ENCODE data around the gene AFM. TPM values are rescaled to one million over a fixed set of nuclear protein-coding genes. Genes with fewer than 3 reads are reported as not detected.

The AFM gene
- total and polyA plus RNA-seq, 2 donors from 2014 or later: 30.8 TPM; not detected in 1

GRCh38 chr4:73451981-73452747 lies 29.4 kb upstream of the AFM start:
- Histone ChIP-seq H3K27me3 (ENCODE audit: control insufficient read depth, insufficient read depth, low read length) (no peaks in the 10 kb centered on the region), H3K4me1 (ENCODE audit: control insufficient read depth in 2 of 3, insufficient read depth in 2 of 3, low read depth in 1 of 3, low read length in 3 of 3) (peaks cover 0 to 5% (median 0%) of the 10 kb centered on the region in 3 donors), H3K9ac (ENCODE audit: low read length in 3 of 3) (no peak overlapping the region), H3K27ac (ENCODE audit: low read depth in 2 of 2, low read length in 2 of 2) (no peak overlapping the region), H3K9me3 (ENCODE audit: control insufficient read depth in 2 of 3, insufficient read depth in 1 of 3, low read length in 3 of 3) (no peaks in the 10 kb centered on the region), H3K4me3 (ENCODE audit: low read length in 3 of 3) (no peak overlapping the region), H3K36me3 (ENCODE audit: control insufficient read depth in 2 of 3, insufficient read depth in 3 of 3, low read length in 3 of 3) (no peaks in the 10 kb centered on the region)
- FAIRE-seq (no peak), DNase-seq (no peak)
- intact Hi-C loops (cut with DNase I): no loop called here
- TF ChIP-seq CTCF (IDR thresholded peaks at IDR 0.05; ENCODE audit: borderline replicate concordance, extremely low read depth, insufficient read depth): no peak

GRCh38 chr4:73452953-73453700 lies 28.4 kb upstream of the AFM start:
- no peak for FAIRE-seq

GRCh38 chr4:73453701-73454005 lies 27.9 kb upstream of the AFM start:
- no peak overlapping the region for H3K27ac ChIP-seq (ENCODE audit: low read depth in 2 of 2, low read length in 2 of 2)
- FAIRE-seq (no peak), DNase-seq (peak in 1 of 5 donors; percentile 4)
- no peaks in the 10 kb centered on the region for H3K9me3 ChIP-seq (ENCODE audit: control insufficient read depth in 2 of 3, insufficient read depth in 1 of 3, low read length in 3 of 3)
- H3K9ac ChIP-seq (ENCODE audit: low read length in 3 of 3): no peak overlapping the region
- TF ChIP-seq CTCF (IDR thresholded peaks at IDR 0.05; ENCODE audit: borderline replicate concordance, extremely low read depth, insufficient read depth): no peak
- intact Hi-C loops (cut with DNase I): no loop called here
- peak overlapping the region in 1 of 3 donors; percentile 43 for H3K4me3 ChIP-seq (ENCODE audit: low read length in 3 of 3)
- H3K4me1 ChIP-seq (ENCODE audit: control insufficient read depth in 2 of 3, insufficient read depth in 2 of 3, low read depth in 1 of 3, low read length in 3 of 3): peaks cover 0 to 5% (median 0%) of the 10 kb centered on the region in 3 donors
- H3K36me3 ChIP-seq (ENCODE audit: control insufficient read depth in 2 of 3, insufficient read depth in 3 of 3, low read length in 3 of 3): no peaks in the 10 kb centered on the region
- no peaks in the 10 kb centered on the region for H3K27me3 ChIP-seq (ENCODE audit: control insufficient read depth, insufficient read depth, low read length)

More at GRCh38 chr4:73452953-73453700, 28.4 kb upstream of the AFM start:
- Histone ChIP-seq H3K36me3 (ENCODE audit: control insufficient read depth in 2 of 3, insufficient read depth in 3 of 3, low read length in 3 of 3) (no peaks in the 10 kb centered on the region), H3K9ac (ENCODE audit: low read length in 3 of 3) (no peak overlapping the region), H3K4me1 (ENCODE audit: control insufficient read depth in 2 of 3, insufficient read depth in 2 of 3, low read depth in 1 of 3, low read length in 3 of 3) (peaks cover 0 to 5% (median 0%) of the 10 kb centered on the region in 3 donors), H3K27me3 (ENCODE audit: control insufficient read depth, insufficient read depth, low read length) (no peaks in the 10 kb centered on the region), H3K27ac (ENCODE audit: low read depth in 2 of 2, low read length in 2 of 2) (peak overlapping the region in 1 of 2 donors; percentile 47), H3K9me3 (ENCODE audit: control insufficient read depth in 2 of 3, insufficient read depth in 1 of 3, low read length in 3 of 3) (no peaks in the 10 kb centered on the region), H3K4me3 (ENCODE audit: low read length in 3 of 3) (peak overlapping the region in 1 of 3 donors; percentile 43)
- no peak for DNase-seq
- intact Hi-C loops (cut with DNase I): no loop called here
- TF ChIP-seq CTCF (IDR thresholded peaks at IDR 0.05; ENCODE audit: borderline replicate concordance, extremely low read depth, insufficient read depth): no peak
